IPS-15b (cell line): ENCODE data around the gene ZNF385C.

Source experiments
- H3K27me3 ChIP-seq: one replicate; pipeline ENCODE4 v1.6.1; 2013; ENCODE audit warnings: low read length; ENCODE audit not compliant: control insufficient read depth, insufficient read depth
- H3K36me3 ChIP-seq: one replicate; pipeline ENCODE4 v1.6.1; 2013; ENCODE audit warnings: low read length; ENCODE audit not compliant: control insufficient read depth, insufficient read depth
- H3K4me1 ChIP-seq: one replicate; pipeline ENCODE4 v1.6.1; 2013; ENCODE audit warnings: mild to moderate bottlenecking, low read length; ENCODE audit not compliant: control insufficient read depth, insufficient read depth
- H3K4me3 ChIP-seq: one replicate; pipeline ENCODE4 v1.5.1; 2013; ENCODE audit warnings: low read depth, low read length
- H3K9ac ChIP-seq: one replicate; pipeline ENCODE4 v1.6.1; 2013; ENCODE audit warnings: low read depth, mild to moderate bottlenecking, low read length
- H3K9me3 ChIP-seq: one replicate; pipeline ENCODE4 v1.6.1; 2013; ENCODE audit warnings: mild to moderate bottlenecking, low read length; ENCODE audit not compliant: control insufficient read depth, insufficient read depth

Gene ZNF385C

GRCh38 chr17:42111871-42112551 lies 13.7 kb upstream of the ZNF385C start:
- Histone ChIP-seq H3K9ac (no peak overlapping the region), H3K36me3 (peaks cover 22% of the 10 kb centered on the region), H3K27me3 (no peaks in the 10 kb centered on the region), H3K4me3 (no peak overlapping the region), H3K9me3 (no peaks in the 10 kb centered on the region), H3K4me1 (peaks cover 6% of the 10 kb centered on the region)

GRCh38 chr17:42111265-42111636 lies 13.0 kb upstream of the ZNF385C start:
- H3K4me3 ChIP-seq: no peak overlapping the region
- H3K36me3 ChIP-seq: peaks cover 22% of the 10 kb centered on the region
- no peaks in the 10 kb centered on the region for H3K27me3 ChIP-seq
- no peaks in the 10 kb centered on the region for H3K9me3 ChIP-seq
- H3K9ac ChIP-seq: no peak overlapping the region
- peaks cover 6% of the 10 kb centered on the region for H3K4me1 ChIP-seq

- no peaks in the 10 kb centered on the region for H3K9me3 ChIP-seq
- no peaks in the 10 kb centered on the region for H3K27me3 ChIP-seq
- H3K9ac ChIP-seq: no peak overlapping the region
- H3K4me1 ChIP-seq: peaks cover 6% of the 10 kb centered on the region
- no peak overlapping the region for H3K4me3 ChIP-seq
- peaks cover 18% of the 10 kb centered on the region for H3K36me3 ChIP-seq
Observed at GRCh38 chr17:42110301-42111264, 12.3 kb upstream of the ZNF385C start.

- H3K9ac ChIP-seq: no peak overlapping the region
- H3K4me1 ChIP-seq: peaks cover 6% of the 10 kb centered on the region
- no peaks in the 10 kb centered on the region for H3K9me3 ChIP-seq
- no peaks in the 10 kb centered on the region for H3K27me3 ChIP-seq
- H3K4me3 ChIP-seq: no peak overlapping the region
- H3K36me3 ChIP-seq: peaks cover 11% of the 10 kb centered on the region
Observed at GRCh38 chr17:42109086-42109485, 10.8 kb upstream of the ZNF385C start.

- no peaks in the 10 kb centered on the region for H3K9me3 ChIP-seq
- peaks cover 6% of the 10 kb centered on the region for H3K4me1 ChIP-seq
- H3K9ac ChIP-seq: peak overlapping the region; percentile 41
- peaks cover 2% of the 10 kb centered on the region for H3K36me3 ChIP-seq
- H3K4me3 ChIP-seq: peak overlapping the region; percentile 58
- H3K27me3 ChIP-seq: no peaks in the 10 kb centered on the region
Observed at GRCh38 chr17:42107597-42108576, 9.6 kb upstream of the ZNF385C start.

- Histone ChIP-seq H3K36me3 (peaks cover 2% of the 10 kb centered on the region), H3K9ac (no peak overlapping the region), H3K9me3 (no peaks in the 10 kb centered on the region), H3K4me1 (peaks cover 4% of the 10 kb centered on the region), H3K27me3 (no peaks in the 10 kb centered on the region), H3K4me3 (peak overlapping the region; percentile 58)
Observed at GRCh38 chr17:42107124-42107523, 8.9 kb upstream of the ZNF385C start.

GRCh38 chr17:42106009-42106408 lies 7.7 kb upstream of the ZNF385C start:
- H3K9me3 ChIP-seq: no peaks in the 10 kb centered on the region
- no peak overlapping the region for H3K9ac ChIP-seq
- H3K36me3 ChIP-seq: peaks cover 2% of the 10 kb centered on the region
- peaks cover 4% of the 10 kb centered on the region for H3K4me1 ChIP-seq
- H3K27me3 ChIP-seq: no peaks in the 10 kb centered on the region
- no peak overlapping the region for H3K4me3 ChIP-seq

- peaks cover 2% of the 10 kb centered on the region for H3K36me3 ChIP-seq
- no peak overlapping the region for H3K4me3 ChIP-seq
- H3K9me3 ChIP-seq: no peaks in the 10 kb centered on the region
- peaks cover 4% of the 10 kb centered on the region for H3K4me1 ChIP-seq
- no peak overlapping the region for H3K9ac ChIP-seq
- peaks cover 2% of the 10 kb centered on the region for H3K27me3 ChIP-seq
Observed at GRCh38 chr17:42104264-42104663, 6.0 kb upstream of the ZNF385C start.

- Histone ChIP-seq H3K27me3 (peaks cover 4% of the 10 kb centered on the region), H3K36me3 (no peaks in the 10 kb centered on the region), H3K4me3 (no peak overlapping the region), H3K9ac (no peak overlapping the region), H3K4me1 (peaks cover 4% of the 10 kb centered on the region), H3K9me3 (no peaks in the 10 kb centered on the region)
Observed at GRCh38 chr17:42103221-42103954, 5.1 kb upstream of the ZNF385C start.

- Histone ChIP-seq H3K4me3 (no peak overlapping the region), H3K9ac (no peak overlapping the region)
Observed at GRCh38 chr17:42101513-42102292, 3.4 kb upstream of the ZNF385C start.

More at GRCh38 chr17:42101513-42102292, 3.4 kb upstream of the ZNF385C start:
- Histone ChIP-seq H3K27me3 (peaks cover 19% of the 10 kb centered on the region), H3K4me1 (peaks cover 3% of the 10 kb centered on the region), H3K36me3 (no peaks in the 10 kb centered on the region), H3K9me3 (no peaks in the 10 kb centered on the region)
